Activated naive CD8-positive, alpha-beta T cell treated with anti-CD3 and anti-CD28 coated beads for 36 hours (primary cell): ENCODE results near the gene TOM1L2. TPM values are rescaled to one million over a fixed set of nuclear protein-coding genes. Genes with fewer than 3 reads are reported as not detected.
"Not testable (repeated sequence)": the region's sequence is repeated elsewhere in the genome, so short reads cannot be mapped to it uniquely, and the experiment has no call there.

Experiments
- DNase-seq: peaks from one replicate; pipeline ENCODE4 v3.0.0; 2021
- H3K27ac Mint-ChIP-seq: one replicate; pipeline ENCODE4 v1.8.0; 2022; ENCODE audit warnings: mild to moderate bottlenecking, moderate library complexity, mixed read lengths
- H3K27me3 Mint-ChIP-seq: one replicate; pipeline ENCODE4 v1.8.0; 2022; ENCODE audit warnings: mild to moderate bottlenecking, mixed read lengths
- H3K36me3 Mint-ChIP-seq: one replicate; pipeline ENCODE4 v1.8.0; 2021; ENCODE audit warnings: mild to moderate bottlenecking, mixed read lengths
- H3K4me1 Mint-ChIP-seq: one replicate; pipeline ENCODE4 v1.8.0; 2021; ENCODE audit warnings: mixed read lengths
- H3K4me3 Mint-ChIP-seq: one replicate; pipeline ENCODE4 v1.8.0; 2022; ENCODE audit warnings: mild to moderate bottlenecking, moderate library complexity, mixed read lengths
- H3K9me3 Mint-ChIP-seq: one replicate; pipeline ENCODE4 v1.8.0; 2022; ENCODE audit warnings: mixed read lengths
- total RNA-seq, 2 experiments: library from RNA; stranded (reverse); gene quantifications; one replicate each; pipeline ENCODE4 v1.2.3, GENCODE V29; 2021

The TOM1L2 gene
- total RNA-seq, 2 experiments from 2014 or later: 8.5 to 9.0 TPM

GRCh38 chr17:17917394-17917793 is 54.8 kb downstream of the TOM1L2 start:
- Mint-ChIP-seq H3K4me3 (no peak overlapping the region), H3K27ac (no peak overlapping the region), H3K27me3 (no peaks in the 10 kb centered on the region), H3K36me3 (no peaks in the 10 kb centered on the region), H3K4me1 (peaks cover 29% of the 10 kb centered on the region), H3K9me3 (no peaks in the 10 kb centered on the region)
- no peak for DNase-seq

DNA sequence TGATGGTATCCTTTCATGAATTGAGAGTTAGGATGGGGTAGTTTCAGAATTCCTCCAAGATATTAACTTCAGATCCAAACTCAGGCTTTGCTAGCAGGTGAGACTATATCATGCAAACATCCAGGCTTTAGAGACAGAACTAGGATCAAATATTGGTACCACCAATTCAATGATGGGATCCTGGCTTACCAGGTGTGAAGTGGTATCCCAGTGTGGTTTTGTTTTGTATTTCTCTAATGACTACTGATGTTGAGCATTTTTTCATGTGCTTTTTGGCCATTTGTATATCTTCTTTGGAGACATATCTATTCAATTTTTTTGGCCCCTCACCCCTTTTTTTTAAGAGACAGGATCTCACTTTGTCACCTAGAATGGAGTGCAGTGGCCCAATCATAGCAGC is 57.0 kb downstream of the TOM1L2 start:
- Mint-ChIP-seq H3K9me3 (no peaks in the 10 kb centered on the region), H3K4me3 (no peak overlapping the region), H3K27ac (no peak overlapping the region), H3K27me3 (no peaks in the 10 kb centered on the region), H3K36me3 (no peaks in the 10 kb centered on the region), H3K4me1 (peaks cover 15% of the 10 kb centered on the region)
- DNase-seq: no peak

DNA sequence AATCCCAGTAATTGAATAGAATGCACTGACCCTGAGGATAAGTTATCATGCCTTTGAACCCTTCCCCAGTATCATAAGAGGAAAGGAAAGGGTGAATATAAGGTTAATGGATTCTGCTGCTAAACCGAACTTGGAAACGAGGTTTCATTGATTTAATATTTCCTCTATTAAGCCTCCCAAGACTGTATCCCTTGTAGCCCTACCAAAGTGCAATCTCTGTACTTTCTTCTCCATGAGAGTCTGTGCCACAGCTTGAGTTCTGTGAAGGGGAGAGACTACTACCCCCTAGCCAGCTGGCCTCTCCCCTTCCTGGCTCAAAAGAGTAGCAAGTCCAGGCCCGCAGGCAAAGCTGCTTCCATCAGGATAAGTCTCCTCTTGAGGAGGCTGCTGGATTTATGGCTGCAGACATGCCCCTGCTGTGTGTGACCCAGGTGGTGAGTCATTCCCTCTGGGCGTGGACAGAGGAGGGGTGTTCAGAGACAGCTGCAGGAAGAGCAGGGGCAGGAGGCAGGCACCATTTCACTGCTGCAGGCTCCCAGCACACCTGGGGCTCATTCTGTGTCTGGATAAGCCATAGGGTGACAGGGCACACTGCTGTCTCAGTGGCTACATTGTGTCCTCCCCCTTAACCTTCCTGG is 58.4 kb downstream of the TOM1L2 start:
- DNase-seq: peak; percentile 38
- Mint-ChIP-seq H3K27me3 (no peaks in the 10 kb centered on the region), H3K36me3 (no peaks in the 10 kb centered on the region), H3K4me1 (peaks cover 7% of the 10 kb centered on the region), H3K4me3 (no peak overlapping the region), H3K27ac (no peak overlapping the region), H3K9me3 (no peaks in the 10 kb centered on the region)

- H3K4me1 Mint-ChIP-seq, H3K36me3 Mint-ChIP-seq, H3K4me3 Mint-ChIP-seq, H3K9me3 Mint-ChIP-seq, DNase-seq, H3K27ac Mint-ChIP-seq, H3K27me3 Mint-ChIP-seq: not testable (repeated sequence)
Measured at GRCh38 chr17:17912336-17912735, 59.9 kb downstream of the TOM1L2 start.

GRCh38 chr17:17911001-17911613 is 61.1 kb downstream of the TOM1L2 start:
- Mint-ChIP-seq H3K9me3 (no peaks in the 10 kb centered on the region), H3K4me3 (no peak overlapping the region), H3K4me1 (peaks cover 7% of the 10 kb centered on the region), H3K36me3 (peaks cover 1% of the 10 kb centered on the region), H3K27me3 (no peaks in the 10 kb centered on the region), H3K27ac (no peak overlapping the region)
- DNase-seq: no peak

DNA sequence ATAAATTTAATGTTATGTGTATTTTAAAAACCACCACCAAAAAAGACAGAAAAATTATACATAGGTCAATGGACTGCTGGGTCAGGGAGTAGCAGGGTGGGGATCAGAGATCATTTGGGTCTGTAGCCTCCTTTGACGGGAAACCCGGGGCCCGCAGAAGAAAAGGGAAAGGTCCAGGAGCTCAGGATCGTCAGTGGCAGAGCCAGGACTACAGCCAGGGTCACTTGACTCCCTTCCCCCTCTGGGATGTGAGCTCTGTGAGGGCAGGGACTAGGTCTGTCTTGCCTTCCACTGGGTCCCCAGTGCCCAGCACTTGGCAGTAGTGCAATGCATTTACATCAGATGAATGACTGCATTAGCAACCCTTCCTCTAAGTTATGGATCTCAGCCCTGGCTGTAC is 62.1 kb downstream of the TOM1L2 start:
- H3K27ac Mint-ChIP-seq: no peak overlapping the region
- no peaks in the 10 kb centered on the region for H3K27me3 Mint-ChIP-seq
- H3K36me3 Mint-ChIP-seq: peaks cover 3% of the 10 kb centered on the region
- H3K9me3 Mint-ChIP-seq: no peaks in the 10 kb centered on the region
- no peak overlapping the region for H3K4me3 Mint-ChIP-seq
- peaks cover 7% of the 10 kb centered on the region for H3K4me1 Mint-ChIP-seq
- DNase-seq: no peak

GRCh38 chr17:17909078-17909477 is 63.1 kb downstream of the TOM1L2 start:
- no peak overlapping the region for H3K4me3 Mint-ChIP-seq

DNA sequence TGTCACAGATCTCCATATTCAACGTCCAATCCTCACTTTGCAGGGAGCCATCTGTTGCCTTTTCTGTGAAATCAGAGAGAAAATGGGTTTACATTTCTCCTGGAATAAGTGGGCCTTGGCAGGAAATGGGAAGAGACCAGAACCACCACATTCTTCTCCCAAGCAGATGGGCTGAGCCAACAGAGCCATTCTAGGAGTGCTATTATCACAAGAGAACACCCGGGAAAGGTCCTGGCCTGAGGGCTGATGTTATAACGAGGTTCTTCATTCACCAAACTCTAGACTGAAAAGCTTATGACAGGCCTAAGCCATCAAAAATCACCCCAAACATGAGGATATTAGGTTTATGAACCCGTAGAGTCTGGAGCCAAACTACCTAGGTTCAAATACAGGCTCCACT is 64.7 kb downstream of the TOM1L2 start:
- no peaks in the 10 kb centered on the region for H3K9me3 Mint-ChIP-seq
- H3K36me3 Mint-ChIP-seq: peaks cover 3% of the 10 kb centered on the region
- DNase-seq: no peak
- no peaks in the 10 kb centered on the region for H3K27me3 Mint-ChIP-seq
- no peaks in the 10 kb centered on the region for H3K4me1 Mint-ChIP-seq
- H3K4me3 Mint-ChIP-seq: no peak overlapping the region
- H3K27ac Mint-ChIP-seq: no peak overlapping the region

More at GRCh38 chr17:17909078-17909477, 63.1 kb downstream of the TOM1L2 start:
- Mint-ChIP-seq H3K27me3 (no peaks in the 10 kb centered on the region), H3K36me3 (peaks cover 3% of the 10 kb centered on the region), H3K4me1 (peaks cover 5% of the 10 kb centered on the region), H3K27ac (no peak overlapping the region), H3K9me3 (no peaks in the 10 kb centered on the region)
- no peak for DNase-seq

DNA sequence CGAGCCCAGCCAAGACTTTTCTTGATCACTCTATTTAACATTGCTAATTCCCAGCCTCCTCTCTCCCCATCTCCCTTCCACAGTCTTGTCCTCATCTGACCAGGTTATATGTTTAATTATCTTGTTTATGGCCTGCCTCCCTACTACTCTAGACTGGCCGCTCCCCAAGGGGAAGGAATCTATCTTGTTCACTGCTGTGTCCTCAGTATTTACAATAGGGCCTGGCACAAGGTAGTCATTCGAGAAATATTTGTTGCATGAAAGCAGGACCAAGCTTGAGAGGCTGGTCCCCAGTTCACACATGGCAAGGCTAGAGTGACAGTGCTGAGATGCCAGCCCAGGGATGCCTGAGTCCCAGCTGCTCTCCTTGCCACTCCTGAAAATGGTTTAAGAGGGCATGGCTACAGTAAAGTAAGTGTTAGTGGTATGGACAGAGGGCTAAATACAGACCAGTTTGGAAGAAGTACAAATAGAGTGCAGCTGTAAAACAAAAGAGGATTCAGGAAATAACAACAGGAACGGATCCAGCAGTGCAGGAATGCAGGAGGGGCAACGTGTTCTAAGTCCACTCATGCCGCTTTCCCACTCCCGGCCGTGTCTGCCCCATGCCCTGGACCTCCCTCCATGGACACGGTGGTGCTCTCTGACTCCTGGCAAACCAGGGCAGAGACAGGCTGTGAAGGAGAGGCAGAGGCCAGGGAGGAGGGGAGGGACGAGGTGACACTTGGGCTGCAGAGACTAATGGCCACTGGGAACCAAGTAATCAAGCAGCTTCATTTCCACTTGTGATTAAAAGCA is 65.6 kb downstream of the TOM1L2 start:
- Mint-ChIP-seq H3K4me3 (no peak overlapping the region), H3K36me3 (peaks cover 3% of the 10 kb centered on the region), H3K27ac (no peak overlapping the region), H3K4me1 (no peaks in the 10 kb centered on the region), H3K27me3 (no peaks in the 10 kb centered on the region), H3K9me3 (no peaks in the 10 kb centered on the region)
- no peak for DNase-seq

- Mint-ChIP-seq H3K9me3 (no peaks in the 10 kb centered on the region), H3K4me3 (no peak overlapping the region), H3K36me3 (peaks cover 3% of the 10 kb centered on the region), H3K27ac (no peak overlapping the region), H3K4me1 (no peaks in the 10 kb centered on the region), H3K27me3 (no peaks in the 10 kb centered on the region)
- no peak for DNase-seq
Measured at GRCh38 chr17:17905036-17905320, 67.2 kb downstream of the TOM1L2 start.

DNA sequence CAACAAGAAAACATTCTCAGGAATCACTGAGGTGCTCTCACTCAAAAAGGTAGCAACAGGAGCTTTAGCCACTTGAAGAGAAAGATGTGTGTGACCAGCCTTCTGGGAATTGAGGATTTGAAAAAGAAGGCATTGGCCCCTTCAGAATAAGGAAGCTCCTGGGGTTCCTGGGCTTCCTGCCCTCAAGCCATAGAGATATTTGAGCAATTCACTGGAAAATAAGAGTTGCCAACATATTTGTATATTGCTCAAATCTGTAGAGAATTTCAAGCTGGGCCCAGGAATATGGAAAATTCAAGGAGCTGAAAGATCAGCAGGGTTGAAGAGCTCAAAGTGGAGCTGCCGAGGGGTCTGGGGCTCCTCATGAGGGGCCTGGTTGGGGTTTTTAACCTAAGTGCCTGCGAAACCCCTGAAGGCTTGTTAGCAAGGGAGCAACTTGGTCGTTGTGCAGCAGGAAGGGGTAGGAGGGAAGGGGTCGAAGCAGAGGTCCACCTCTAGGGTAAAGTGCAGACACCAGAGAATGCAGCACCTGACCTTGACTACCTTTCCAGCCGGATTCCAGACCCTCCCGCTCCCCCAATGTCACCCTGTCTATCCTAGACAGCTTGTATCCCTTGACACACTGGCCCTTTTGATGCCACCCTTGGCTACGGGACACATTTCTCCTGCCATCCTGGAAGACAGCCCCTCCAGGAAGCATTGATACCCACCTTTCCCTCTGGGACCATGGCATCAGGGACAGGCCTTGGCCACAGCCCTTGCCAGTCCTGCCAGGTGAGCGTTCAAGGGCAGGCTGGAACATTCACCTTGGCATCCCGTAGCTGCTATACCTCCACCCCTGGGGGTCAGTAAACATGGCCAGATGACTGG is 67.8 kb downstream of the TOM1L2 start:
- no peaks in the 10 kb centered on the region for H3K9me3 Mint-ChIP-seq
- H3K36me3 Mint-ChIP-seq: peaks cover 3% of the 10 kb centered on the region
- no peak overlapping the region for H3K4me3 Mint-ChIP-seq
- no peak overlapping the region for H3K27ac Mint-ChIP-seq
- H3K4me1 Mint-ChIP-seq: no peaks in the 10 kb centered on the region
- H3K27me3 Mint-ChIP-seq: no peaks in the 10 kb centered on the region
- no peak for DNase-seq

DNA sequence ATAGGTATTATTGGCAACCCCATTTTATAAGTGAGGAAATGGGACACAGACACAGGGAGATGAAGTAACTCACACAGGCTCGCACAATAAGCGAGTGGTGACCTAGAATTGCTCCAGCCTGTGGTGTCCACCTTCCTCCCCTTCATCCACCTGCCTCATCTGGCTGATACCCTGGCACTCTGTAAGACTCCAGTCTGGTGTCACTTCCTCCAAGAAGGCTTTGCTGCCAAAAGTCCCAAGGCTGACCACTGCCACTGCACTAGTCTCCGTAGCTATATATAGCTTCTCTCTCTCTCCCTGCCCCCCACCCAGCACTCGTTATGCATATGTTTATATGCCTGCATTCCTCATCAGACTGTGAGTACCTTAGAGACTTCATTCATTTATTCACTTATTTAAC is 69.3 kb downstream of the TOM1L2 start:
- Mint-ChIP-seq H3K4me1 (no peaks in the 10 kb centered on the region), H3K9me3 (no peaks in the 10 kb centered on the region), H3K4me3 (no peak overlapping the region), H3K27me3 (no peaks in the 10 kb centered on the region), H3K27ac (no peak overlapping the region), H3K36me3 (peaks cover 3% of the 10 kb centered on the region)
- DNase-seq: no peak

DNA sequence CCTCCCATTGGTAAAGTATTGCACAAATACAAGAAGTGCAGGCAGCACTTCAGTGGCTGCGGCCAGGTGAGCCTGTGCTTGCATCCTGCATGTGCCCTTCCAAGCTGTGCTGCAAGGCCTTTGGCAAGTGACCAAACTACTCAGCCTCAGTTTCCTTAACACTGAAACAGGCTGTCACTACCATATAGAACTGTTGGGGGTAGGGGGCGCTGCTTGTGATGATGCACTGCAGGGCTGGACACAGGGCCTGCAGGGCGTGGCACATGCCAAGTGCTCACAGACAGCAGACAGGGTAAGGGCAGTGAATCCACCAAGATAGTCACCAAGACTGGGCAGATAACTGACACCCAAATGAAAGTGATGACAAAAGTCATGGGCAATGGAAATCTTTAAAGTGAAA is 69.8 kb downstream of the TOM1L2 start:
- H3K36me3 Mint-ChIP-seq: peaks cover 3% of the 10 kb centered on the region
- no peak for DNase-seq
- H3K4me1 Mint-ChIP-seq: peaks cover 2% of the 10 kb centered on the region
- H3K27ac Mint-ChIP-seq: no peak overlapping the region
- H3K4me3 Mint-ChIP-seq: no peak overlapping the region
- no peaks in the 10 kb centered on the region for H3K9me3 Mint-ChIP-seq
- H3K27me3 Mint-ChIP-seq: no peaks in the 10 kb centered on the region

- peaks cover 6% of the 10 kb centered on the region for H3K4me1 Mint-ChIP-seq
- no peaks in the 10 kb centered on the region for H3K36me3 Mint-ChIP-seq
- DNase-seq: no peak
- no peaks in the 10 kb centered on the region for H3K9me3 Mint-ChIP-seq
- H3K27ac Mint-ChIP-seq: no peak overlapping the region
- H3K4me3 Mint-ChIP-seq: no peak overlapping the region
- H3K27me3 Mint-ChIP-seq: no peaks in the 10 kb centered on the region
Measured at GRCh38 chr17:17900615-17901520, 71.3 kb downstream of the TOM1L2 start.
